LNCAP (cell line): Measurements from ENCODE around the gene PSD2.

ENCODE experiments used
- CTCF ChIP-seq: fragments of 450-650 bp; IDR thresholded peaks from 2 replicates; pipeline ENCODE4 v1.5.1; 2017; ENCODE audit warnings: mild to moderate bottlenecking

Gene PSD2

GRCh38 chr5:139854029-139854605, 58.5 kb downstream of the PSD2 start:
- TF ChIP-seq CTCF, result no peak

- no peak for TF ChIP-seq CTCF
Observed at GRCh38 chr5:139854953-139855352, 59.3 kb downstream of the PSD2 start.

- no peak for TF ChIP-seq CTCF
Observed at GRCh38 chr5:139855451-139855850, 59.8 kb downstream of the PSD2 start.

- TF ChIP-seq CTCF, result no peak
Observed at GRCh38 chr5:139855946-139856540, 60.4 kb downstream of the PSD2 start.

DNA sequence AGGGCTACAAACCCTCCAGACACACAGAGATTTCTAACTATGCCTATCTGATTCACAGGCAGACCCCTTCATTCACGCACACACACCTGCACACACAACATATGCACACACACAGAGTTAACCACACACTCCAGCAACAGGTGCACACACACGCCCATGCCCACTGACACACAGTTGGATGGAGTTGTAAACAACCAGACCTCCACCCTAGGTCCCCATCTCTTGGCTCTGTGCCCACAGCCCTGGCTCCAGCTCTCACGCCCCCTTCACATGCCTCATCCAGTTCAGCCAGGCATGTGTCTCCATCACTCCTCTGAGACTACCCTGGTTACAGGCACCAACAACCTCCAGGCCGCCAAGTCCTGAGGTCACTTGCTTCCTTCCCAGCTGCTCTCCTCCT, 61.1 kb downstream of the PSD2 start:
- no peak for TF ChIP-seq CTCF

- no peak for TF ChIP-seq CTCF
Observed at GRCh38 chr5:139859013-139859412, 63.4 kb downstream of the PSD2 start.

GRCh38 chr5:139861021-139861888, 65.6 kb downstream of the PSD2 start:
- no peak for TF ChIP-seq CTCF
